ENCODE measurements around the gene GFY.

DNA sequence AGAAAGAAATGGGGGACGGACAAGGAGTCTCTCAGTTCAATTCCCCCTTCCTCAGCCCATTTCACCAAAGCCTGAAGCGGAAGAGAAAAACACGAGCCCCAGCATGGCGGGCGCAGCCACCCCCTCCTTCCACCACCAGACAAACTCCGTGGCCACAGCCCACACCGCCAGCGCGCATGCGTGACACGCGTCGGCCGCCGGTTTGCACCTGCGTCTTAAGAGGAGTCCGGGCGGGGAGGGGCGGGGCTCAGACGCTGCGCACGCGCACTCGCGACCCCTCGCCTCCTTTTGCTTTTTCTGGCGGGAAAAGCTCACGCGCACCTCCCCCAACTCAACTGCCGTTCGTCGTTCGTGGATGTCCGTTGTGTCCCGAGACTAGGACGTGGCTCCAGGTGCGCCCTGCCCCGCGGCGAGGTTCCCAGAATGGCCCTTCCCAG, 37.2 kb upstream of the GFY start, which contains the start of gene KASH5:
- TF ChIP-seq, protein P1, sequence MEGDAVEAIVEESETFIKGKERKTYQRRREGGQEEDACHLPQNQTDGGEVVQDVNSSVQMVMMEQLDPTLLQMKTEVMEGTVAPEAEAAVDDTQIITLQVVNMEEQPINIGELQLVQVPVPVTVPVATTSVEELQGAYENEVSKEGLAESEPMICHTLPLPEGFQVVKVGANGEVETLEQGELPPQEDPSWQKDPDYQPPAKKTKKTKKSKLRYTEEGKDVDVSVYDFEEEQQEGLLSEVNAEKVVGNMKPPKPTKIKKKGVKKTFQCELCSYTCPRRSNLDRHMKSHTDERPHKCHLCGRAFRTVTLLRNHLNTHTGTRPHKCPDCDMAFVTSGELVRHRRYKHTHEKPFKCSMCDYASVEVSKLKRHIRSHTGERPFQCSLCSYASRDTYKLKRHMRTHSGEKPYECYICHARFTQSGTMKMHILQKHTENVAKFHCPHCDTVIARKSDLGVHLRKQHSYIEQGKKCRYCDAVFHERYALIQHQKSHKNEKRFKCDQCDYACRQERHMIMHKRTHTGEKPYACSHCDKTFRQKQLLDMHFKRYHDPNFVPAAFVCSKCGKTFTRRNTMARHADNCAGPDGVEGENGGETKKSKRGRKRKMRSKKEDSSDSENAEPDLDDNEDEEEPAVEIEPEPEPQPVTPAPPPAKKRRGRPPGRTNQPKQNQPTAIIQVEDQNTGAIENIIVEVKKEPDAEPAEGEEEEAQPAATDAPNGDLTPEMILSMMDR (IDR thresholded peaks at IDR 0.05), result no peak
- no peak for TF ChIP-seq POLR2A (IDR thresholded peaks at IDR 0.05)
